ENCODE results near the gene TSEN34. TPM values are rescaled to one million over a fixed set of nuclear protein-coding genes. Genes with fewer than 3 reads are reported as not detected.

Gene TSEN34
- total RNA-seq, 3 donors from 2014 or later (not counting 1 experiment from before 2014, with no cell fraction given): 11.5 to 16.7 (median 13.5) TPM

GRCh38 chr19:54203151-54203611 lies 12.1 kb downstream of the TSEN34 start:
- H3K4me1 ChIP-seq (ENCODE audit: control insufficient read depth, insufficient read depth, low read length): peaks cover 62% of the 10 kb centered on the region
- peaks cover 63% of the 10 kb centered on the region for H3K36me3 ChIP-seq (ENCODE audit: control insufficient read depth, insufficient read depth, low read length)
- Mint-ChIP-seq H3K27ac (peak overlapping the region in 1 of 2 donors; percentile 100), H3K36me3 (peaks cover 7% of the 10 kb centered on the region), H3K4me1 (peaks cover 43 to 53% of the 10 kb centered on the region in 2 donors), H3K4me3 (peak overlapping the region; percentile 42), H3K9me3 (no peaks in the 10 kb centered on the region), H3K27me3 (ENCODE audit: low read depth in 2 of 2) (no peaks in the 10 kb centered on the region)
- no peak overlapping the region for H3K4me3 ChIP-seq (ENCODE audit: low read length)
- H3K27me3 ChIP-seq (ENCODE audit: control insufficient read depth, insufficient read depth, low read length): no peaks in the 10 kb centered on the region
- H3K27ac ChIP-seq (ENCODE audit: low read length): no peak overlapping the region
- no peak for TF ChIP-seq CTCF (IDR thresholded peaks at IDR 0.05)
- no peaks in the 10 kb centered on the region for H3K9me3 ChIP-seq (ENCODE audit: control insufficient read depth, insufficient read depth, low read length)
- 83% methylated on average over 9 of the region's 9 CpGs for WGBS (ENCODE audit: insufficient coverage)
- intact Hi-C loops (cut with micrococcal nuclease): no loop called here
- DNase-seq (no peak), ATAC-seq (no peak)

- no peak overlapping the region for H3K27ac ChIP-seq (ENCODE audit: low read length)
- Mint-ChIP-seq H3K27ac (no peak overlapping the region), H3K4me3 (no peak overlapping the region), H3K4me1 (peaks cover 59 to 62% of the 10 kb centered on the region in 2 donors), H3K9me3 (no peaks in the 10 kb centered on the region), H3K36me3 (peaks cover 7% of the 10 kb centered on the region), H3K27me3 (ENCODE audit: low read depth in 2 of 2) (no peaks in the 10 kb centered on the region)
- ATAC-seq (no peak), DNase-seq (no peak)
- intact Hi-C loops (cut with micrococcal nuclease): no loop called here
- no peaks in the 10 kb centered on the region for H3K27me3 ChIP-seq (ENCODE audit: control insufficient read depth, insufficient read depth, low read length)
- no peaks in the 10 kb centered on the region for H3K9me3 ChIP-seq (ENCODE audit: control insufficient read depth, insufficient read depth, low read length)
- no peak overlapping the region for H3K4me3 ChIP-seq (ENCODE audit: low read length)
- H3K4me1 ChIP-seq (ENCODE audit: control insufficient read depth, insufficient read depth, low read length): peaks cover 78% of the 10 kb centered on the region
- no peak for TF ChIP-seq CTCF (IDR thresholded peaks at IDR 0.05)
- WGBS (ENCODE audit: insufficient coverage): 87% methylated on average over 4 of the region's 4 CpGs
- H3K36me3 ChIP-seq (ENCODE audit: control insufficient read depth, insufficient read depth, low read length): peaks cover 69% of the 10 kb centered on the region
Observed at GRCh38 chr19:54204767-54205468, 13.8 kb downstream of the TSEN34 start.

- WGBS (ENCODE audit: insufficient coverage): 94% methylated on average over 27 of the region's 27 CpGs
- DNase-seq: no peak
- Histone ChIP-seq H3K36me3 (ENCODE audit: control insufficient read depth, insufficient read depth, low read length) (peaks cover 69% of the 10 kb centered on the region), H3K27me3 (ENCODE audit: control insufficient read depth, insufficient read depth, low read length) (no peaks in the 10 kb centered on the region), H3K4me1 (ENCODE audit: control insufficient read depth, insufficient read depth, low read length) (peaks cover 84% of the 10 kb centered on the region), H3K27ac (ENCODE audit: low read length) (no peak overlapping the region), H3K9me3 (ENCODE audit: control insufficient read depth, insufficient read depth, low read length) (no peaks in the 10 kb centered on the region), H3K4me3 (ENCODE audit: low read length) (no peak overlapping the region)
- H3K36me3 Mint-ChIP-seq: peaks cover 7% of the 10 kb centered on the region
- intact Hi-C loops (cut with micrococcal nuclease): no loop called here
- H3K4me3 Mint-ChIP-seq: no peak overlapping the region
- H3K9me3 Mint-ChIP-seq: no peaks in the 10 kb centered on the region
- ATAC-seq: no peak
- no peaks in the 10 kb centered on the region for H3K27me3 Mint-ChIP-seq (ENCODE audit: low read depth in 2 of 2)
- no peak overlapping the region for H3K27ac Mint-ChIP-seq
- H3K4me1 Mint-ChIP-seq: peaks cover 64% of the 10 kb centered on the region in 2 donors
- TF ChIP-seq CTCF (IDR thresholded peaks at IDR 0.05): no peak
Observed at GRCh38 chr19:54206030-54206830, 15.1 kb downstream of the TSEN34 start.
